IPS-18a (cell line): ENCODE results near the gene FBXW2.

Experiments used
- H3K27ac ChIP-seq: one replicate; pipeline ENCODE4 v1.5.1; 2013; ENCODE audit warnings: low read length
- H3K27me3 ChIP-seq: one replicate; pipeline ENCODE4 v1.6.1; 2013; ENCODE audit warnings: mild to moderate bottlenecking, low read length; ENCODE audit not compliant: control insufficient read depth, insufficient read depth
- H3K36me3 ChIP-seq: one replicate; pipeline ENCODE4 v1.6.1; 2013; ENCODE audit warnings: low read depth, low read length; ENCODE audit not compliant: control insufficient read depth
- H3K4me1 ChIP-seq: one replicate; pipeline ENCODE4 v1.6.1; 2013; ENCODE audit warnings: low read depth, low read length; ENCODE audit not compliant: control insufficient read depth
- H3K4me3 ChIP-seq: one replicate; pipeline ENCODE4 v1.5.1; 2013; ENCODE audit warnings: low read length
- H3K9ac ChIP-seq: one replicate; pipeline ENCODE4 v1.6.1; 2013; ENCODE audit warnings: mild to moderate bottlenecking, low read length, moderate library complexity
- H3K9me3 ChIP-seq: one replicate; pipeline ENCODE4 v1.6.1; 2013; ENCODE audit warnings: low read depth, low read length; ENCODE audit not compliant: control insufficient read depth

The FBXW2 gene, protein sequence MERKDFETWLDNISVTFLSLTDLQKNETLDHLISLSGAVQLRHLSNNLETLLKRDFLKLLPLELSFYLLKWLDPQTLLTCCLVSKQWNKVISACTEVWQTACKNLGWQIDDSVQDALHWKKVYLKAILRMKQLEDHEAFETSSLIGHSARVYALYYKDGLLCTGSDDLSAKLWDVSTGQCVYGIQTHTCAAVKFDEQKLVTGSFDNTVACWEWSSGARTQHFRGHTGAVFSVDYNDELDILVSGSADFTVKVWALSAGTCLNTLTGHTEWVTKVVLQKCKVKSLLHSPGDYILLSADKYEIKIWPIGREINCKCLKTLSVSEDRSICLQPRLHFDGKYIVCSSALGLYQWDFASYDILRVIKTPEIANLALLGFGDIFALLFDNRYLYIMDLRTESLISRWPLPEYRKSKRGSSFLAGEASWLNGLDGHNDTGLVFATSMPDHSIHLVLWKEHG

DNA sequence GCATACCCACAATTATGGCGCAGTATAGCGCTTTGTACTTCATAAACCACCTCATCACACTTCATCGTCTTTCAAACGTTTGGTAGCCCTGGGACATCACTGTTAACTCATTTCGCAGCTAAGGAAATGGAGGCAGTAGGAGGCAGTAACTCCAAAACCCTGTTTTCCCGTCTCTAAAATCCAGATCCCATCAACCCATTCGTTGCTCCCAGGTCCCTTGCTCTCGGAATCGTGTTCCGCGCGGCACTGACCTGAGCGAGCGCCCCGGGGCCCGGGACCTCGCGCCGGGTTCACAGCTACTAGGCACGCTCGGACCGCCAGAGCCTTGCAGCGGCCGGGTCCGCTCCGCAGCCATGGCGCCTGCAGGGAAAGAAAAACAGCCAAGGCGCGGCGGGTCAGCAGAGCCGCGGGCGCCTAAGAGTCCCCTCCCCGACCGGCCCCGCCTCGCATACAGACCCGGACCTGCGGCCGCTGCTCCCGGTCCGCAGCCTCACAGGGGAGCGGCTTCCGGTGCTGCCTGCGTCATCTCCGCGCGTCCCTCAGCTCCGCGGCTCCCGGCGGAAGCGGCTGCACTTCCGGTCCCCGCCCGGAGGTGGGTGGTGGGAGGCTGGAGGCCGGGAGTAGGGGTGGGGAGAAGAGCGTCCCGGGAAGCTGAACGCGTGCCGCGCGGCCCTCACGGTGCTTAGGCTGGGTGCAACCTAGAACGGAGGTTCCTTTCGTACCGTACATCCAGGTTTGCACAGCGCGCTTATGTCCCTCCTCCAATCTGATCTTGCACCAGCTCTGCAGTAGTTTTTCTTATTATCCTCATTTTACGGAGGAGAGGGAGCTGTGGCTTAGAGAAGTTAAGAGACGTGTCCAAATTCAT lies at the start of gene FBXW2:
Gene FBXW2 (minus strand): TSS at position 519 of the 868 bp plus-strand sequence. CDS start 5,158 bp downstream, outside the sequence.
- Histone ChIP-seq H3K4me3 (peak within 1 kb of the TSS; percentile 99), H3K9ac (peak within 1 kb of the TSS; percentile 97), H3K9me3 (no peaks in the 10 kb centered on the region), H3K27me3 (no peaks in the 10 kb centered on the region), H3K4me1 (peaks cover 4% of the 10 kb centered on the region), H3K36me3 (peaks cover 9% of the 10 kb centered on the region), H3K27ac (peak within 1 kb of the TSS; percentile 88)

DNA sequence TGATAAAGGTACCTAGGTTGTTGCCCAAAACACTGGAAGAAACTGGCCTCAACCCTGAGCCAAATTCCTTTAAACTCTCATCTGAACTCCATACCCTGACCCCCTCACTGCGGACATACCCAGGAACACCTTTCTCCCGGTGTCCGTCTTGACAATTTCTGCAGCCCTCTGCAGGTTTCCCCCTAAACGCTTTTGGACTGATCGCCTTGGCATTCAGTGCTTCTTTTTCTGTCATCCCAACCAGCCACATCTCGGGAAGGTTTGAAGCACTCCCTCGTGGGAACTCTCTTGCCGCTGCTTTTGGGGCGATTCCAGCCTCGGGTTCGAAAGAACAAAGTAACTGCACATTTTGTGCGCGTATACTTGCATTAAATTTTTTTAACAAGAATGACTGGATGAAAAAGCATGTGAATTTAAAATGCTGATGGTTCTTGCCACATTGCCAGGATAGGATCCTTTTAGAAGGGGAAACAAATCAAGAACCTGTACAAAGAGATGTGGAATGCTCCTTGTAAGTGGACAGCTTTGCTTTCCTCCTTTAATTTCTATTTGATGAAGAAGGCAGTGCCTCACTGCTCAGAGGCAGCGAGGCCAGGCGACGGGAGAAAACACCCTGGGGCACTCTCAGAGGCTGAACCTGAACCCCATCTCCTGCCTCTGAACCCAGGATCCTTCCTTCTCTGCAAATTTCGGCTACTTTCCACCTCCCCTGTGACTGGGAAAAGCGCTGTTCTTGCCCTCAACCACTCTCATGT lies 48.9 kb upstream of the FBXW2 start:
- H3K27me3 ChIP-seq: no peaks in the 10 kb centered on the region
- H3K9ac ChIP-seq: peak overlapping the region; percentile 97
- peaks cover 3% of the 10 kb centered on the region for H3K36me3 ChIP-seq
- peak overlapping the region; percentile 43 for H3K27ac ChIP-seq
- peaks cover 4% of the 10 kb centered on the region for H3K4me1 ChIP-seq
- H3K9me3 ChIP-seq: no peaks in the 10 kb centered on the region
- peak overlapping the region; percentile 90 for H3K4me3 ChIP-seq

DNA sequence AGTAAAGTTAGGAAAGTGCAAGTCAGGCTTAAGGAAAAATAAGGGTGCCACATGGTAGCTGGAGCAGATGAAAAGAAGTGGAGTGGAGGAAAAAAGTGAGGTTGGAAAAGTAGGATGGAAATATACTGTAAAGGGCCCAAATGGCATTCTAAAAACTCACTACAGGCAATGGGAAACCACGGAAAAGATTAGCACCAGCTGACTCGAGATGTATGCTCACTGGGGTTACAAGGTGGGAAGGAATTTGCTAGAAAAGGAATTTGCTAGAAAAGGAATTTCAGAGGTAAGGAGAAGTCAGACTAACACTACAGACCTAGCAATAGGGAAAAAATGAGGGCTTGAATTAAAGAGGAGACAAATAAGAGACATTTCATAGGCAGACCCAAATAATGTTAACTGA lies 45.9 kb upstream of the FBXW2 start:
- Histone ChIP-seq H3K27me3 (no peaks in the 10 kb centered on the region), H3K27ac (no peak overlapping the region), H3K9me3 (no peaks in the 10 kb centered on the region), H3K4me3 (no peak overlapping the region), H3K4me1 (no peaks in the 10 kb centered on the region), H3K36me3 (peaks cover 11% of the 10 kb centered on the region), H3K9ac (no peak overlapping the region)

DNA sequence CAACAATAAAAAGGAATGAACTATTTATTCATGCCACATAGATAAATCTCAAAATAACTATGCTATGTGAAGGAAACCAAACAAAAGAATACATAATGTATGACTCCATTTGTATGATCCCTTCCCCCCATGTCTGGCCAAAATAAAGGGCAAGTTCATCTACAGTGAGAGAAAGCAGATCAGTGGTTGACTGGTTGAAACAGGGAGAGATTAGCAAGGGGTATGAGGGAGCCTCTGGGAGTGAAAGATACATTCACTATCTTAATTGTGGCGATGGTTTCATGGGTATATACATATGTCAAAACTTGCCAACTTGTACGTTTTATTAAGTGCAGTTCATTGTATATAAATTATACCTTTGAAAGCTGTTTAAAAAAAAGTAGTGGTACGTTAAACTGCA lies 44.7 kb upstream of the FBXW2 start:
- no peaks in the 10 kb centered on the region for H3K4me1 ChIP-seq
- H3K27me3 ChIP-seq: no peaks in the 10 kb centered on the region
- no peaks in the 10 kb centered on the region for H3K9me3 ChIP-seq
- H3K4me3 ChIP-seq: no peak overlapping the region
- H3K36me3 ChIP-seq: peaks cover 13% of the 10 kb centered on the region
- H3K27ac ChIP-seq: no peak overlapping the region
- no peak overlapping the region for H3K9ac ChIP-seq

DNA sequence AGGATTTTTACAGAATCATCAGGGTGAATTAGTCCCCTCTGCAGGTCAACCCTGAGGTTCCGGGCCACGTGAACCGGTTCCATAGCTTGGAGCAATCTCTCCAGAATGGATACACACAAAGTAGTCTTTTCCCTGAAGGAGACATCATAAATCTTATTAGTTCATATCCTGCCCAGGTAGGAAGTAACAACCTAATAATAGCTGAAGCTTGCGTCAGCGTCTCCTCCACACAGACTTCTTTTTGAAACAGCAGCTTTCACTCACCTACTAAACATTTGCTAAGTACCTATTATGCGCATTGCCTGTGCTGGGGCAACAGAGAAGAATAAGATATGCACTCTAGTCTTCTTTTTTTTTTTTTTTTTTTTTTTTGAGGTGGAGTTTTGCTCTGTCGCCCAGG lies 40.1 kb upstream of the FBXW2 start:
- no peak overlapping the region for H3K27ac ChIP-seq
- no peaks in the 10 kb centered on the region for H3K9me3 ChIP-seq
- H3K36me3 ChIP-seq: peaks cover 47% of the 10 kb centered on the region
- H3K9ac ChIP-seq: no peak overlapping the region
- no peaks in the 10 kb centered on the region for H3K4me1 ChIP-seq
- no peaks in the 10 kb centered on the region for H3K27me3 ChIP-seq
- H3K4me3 ChIP-seq: no peak overlapping the region

DNA sequence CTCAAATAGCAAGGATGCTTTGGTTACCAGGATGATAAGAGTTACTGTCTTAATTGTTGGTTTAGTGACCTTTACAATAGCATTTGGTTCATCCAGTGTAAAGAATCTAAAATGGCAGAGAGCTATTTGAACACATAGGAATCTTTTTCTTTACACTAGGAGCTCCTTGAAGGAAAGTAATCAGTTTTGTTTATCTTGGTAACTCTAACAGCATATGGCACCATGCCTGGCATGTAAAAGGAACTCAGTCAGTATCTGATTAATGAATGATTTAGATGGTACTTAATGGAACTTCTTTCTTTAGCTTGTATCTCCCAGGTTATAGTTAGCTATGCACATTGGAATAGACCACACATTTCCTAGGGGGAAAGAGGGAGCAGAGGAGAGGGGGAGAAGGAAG lies 39.6 kb upstream of the FBXW2 start:
- Histone ChIP-seq H3K27ac (no peak overlapping the region), H3K27me3 (no peaks in the 10 kb centered on the region), H3K36me3 (peaks cover 47% of the 10 kb centered on the region)

DNA sequence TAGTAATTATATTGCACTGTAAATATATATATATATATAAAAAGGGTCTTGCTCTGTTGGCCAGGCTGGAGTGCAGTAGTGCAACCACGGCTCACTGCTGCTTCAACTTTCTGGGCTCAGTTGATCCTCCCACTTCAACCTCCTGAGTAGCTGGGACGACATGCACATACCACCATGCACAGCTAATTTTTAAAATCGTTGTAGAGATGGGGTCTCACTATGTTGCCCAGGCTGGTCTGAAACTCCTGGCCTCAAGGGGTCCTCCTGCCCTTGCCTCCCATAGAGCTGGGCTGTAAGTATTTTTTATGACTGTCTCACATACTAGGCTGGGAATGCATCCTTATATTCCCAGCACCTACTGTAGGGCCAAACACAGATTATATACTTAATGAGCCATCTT lies 37.6 kb upstream of the FBXW2 start:
- H3K9ac ChIP-seq: no peak overlapping the region
- no peaks in the 10 kb centered on the region for H3K4me1 ChIP-seq
- no peaks in the 10 kb centered on the region for H3K27me3 ChIP-seq
- H3K27ac ChIP-seq: no peak overlapping the region
- no peaks in the 10 kb centered on the region for H3K9me3 ChIP-seq
- H3K36me3 ChIP-seq: peaks cover 62% of the 10 kb centered on the region
- H3K4me3 ChIP-seq: no peak overlapping the region

More for the DNA sequence above, 39.6 kb upstream of the FBXW2 start:
- H3K4me3 ChIP-seq: no peak overlapping the region
- no peak overlapping the region for H3K9ac ChIP-seq
- H3K9me3 ChIP-seq: no peaks in the 10 kb centered on the region
- no peaks in the 10 kb centered on the region for H3K4me1 ChIP-seq

DNA sequence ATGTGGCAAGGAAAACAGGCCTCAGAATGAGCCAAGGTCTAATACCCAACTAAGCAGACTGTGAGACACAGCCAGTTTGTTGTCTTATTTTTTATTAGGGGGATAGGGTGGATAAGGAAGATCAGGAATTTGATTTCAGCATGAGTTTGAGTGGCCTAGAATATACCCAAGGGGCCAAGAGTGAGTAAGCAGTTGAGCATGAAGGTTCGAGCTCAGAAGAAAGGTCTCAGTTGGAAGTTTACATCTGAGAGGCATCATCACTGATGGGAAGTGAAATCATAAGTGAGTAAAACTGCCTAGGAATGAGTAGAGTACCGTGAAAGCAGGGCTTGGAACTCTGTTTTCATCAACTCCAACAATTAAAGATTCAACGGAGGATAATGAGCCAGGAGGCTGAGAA lies 36.9 kb upstream of the FBXW2 start:
- H3K4me3 ChIP-seq: no peak overlapping the region
- no peaks in the 10 kb centered on the region for H3K27me3 ChIP-seq
- H3K9me3 ChIP-seq: no peaks in the 10 kb centered on the region
- peaks cover 61% of the 10 kb centered on the region for H3K36me3 ChIP-seq
- no peaks in the 10 kb centered on the region for H3K4me1 ChIP-seq
- H3K9ac ChIP-seq: no peak overlapping the region
- no peak overlapping the region for H3K27ac ChIP-seq

DNA sequence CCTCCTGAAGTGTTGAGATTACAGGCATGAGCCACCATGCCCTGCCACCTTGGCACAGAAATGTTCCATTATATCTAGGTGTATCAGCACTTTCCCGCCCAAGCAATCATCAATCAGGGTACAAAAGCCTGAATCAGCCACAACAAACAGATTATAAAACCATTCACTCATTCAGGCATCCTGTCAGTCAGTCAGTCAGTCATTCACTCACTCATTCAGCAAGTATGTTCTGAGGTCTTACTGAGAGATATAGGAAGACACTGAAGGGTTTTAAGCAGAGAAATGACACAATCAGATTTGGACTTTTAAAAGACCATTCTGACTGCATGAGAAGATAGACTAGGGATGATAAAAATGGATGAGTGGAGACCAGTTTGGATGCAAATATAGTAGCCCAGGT lies 36.4 kb upstream of the FBXW2 start:
- H3K9ac ChIP-seq: no peak overlapping the region
- H3K4me3 ChIP-seq: no peak overlapping the region
- H3K4me1 ChIP-seq: no peaks in the 10 kb centered on the region
- H3K27ac ChIP-seq: no peak overlapping the region
- no peaks in the 10 kb centered on the region for H3K9me3 ChIP-seq
- H3K27me3 ChIP-seq: no peaks in the 10 kb centered on the region
- peaks cover 57% of the 10 kb centered on the region for H3K36me3 ChIP-seq

DNA sequence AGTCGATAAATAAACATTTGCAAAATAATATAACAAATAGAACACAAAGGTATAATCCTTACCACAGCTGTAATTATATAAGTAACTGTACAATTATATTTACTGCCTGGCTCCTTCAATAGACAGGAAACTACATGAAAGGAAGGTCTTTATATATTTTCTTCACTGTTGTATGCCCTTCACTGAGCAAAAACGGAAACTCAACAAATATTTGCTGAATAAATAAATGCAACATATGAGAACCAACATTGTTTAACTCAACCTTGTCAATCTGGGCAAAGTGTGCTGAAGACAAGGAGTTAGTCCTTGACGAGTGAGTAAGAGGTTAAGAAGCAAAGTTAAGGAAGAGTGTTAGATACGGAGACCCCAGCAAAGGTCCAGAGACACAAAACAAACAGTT lies 26.9 kb upstream of the FBXW2 start:
- Histone ChIP-seq H3K9ac (no peak overlapping the region), H3K4me3 (no peak overlapping the region), H3K4me1 (no peaks in the 10 kb centered on the region), H3K27me3 (no peaks in the 10 kb centered on the region), H3K27ac (no peak overlapping the region), H3K36me3 (peaks cover 65% of the 10 kb centered on the region), H3K9me3 (no peaks in the 10 kb centered on the region)

DNA sequence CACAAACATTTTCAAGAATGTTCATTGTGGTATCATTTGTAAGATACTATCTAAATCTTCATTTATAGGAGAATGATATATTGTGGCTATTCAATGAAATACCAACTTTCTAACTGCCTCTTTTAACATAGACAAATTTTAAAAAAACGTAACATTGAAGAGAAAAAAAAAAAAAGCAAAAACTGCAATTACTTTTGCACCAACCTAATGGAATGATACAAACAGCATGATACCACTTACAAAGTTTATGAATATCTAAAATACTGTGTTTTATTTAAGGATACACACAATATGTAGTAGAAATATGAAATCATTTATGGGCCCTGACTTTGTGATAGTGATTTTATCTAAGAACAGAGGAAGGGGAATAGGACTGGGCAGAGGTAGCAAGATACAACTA lies 25.4 kb upstream of the FBXW2 start:
- Histone ChIP-seq H3K9ac (no peak overlapping the region), H3K9me3 (no peaks in the 10 kb centered on the region), H3K27me3 (no peaks in the 10 kb centered on the region), H3K27ac (no peak overlapping the region), H3K4me3 (no peak overlapping the region), H3K36me3 (peaks cover 57% of the 10 kb centered on the region), H3K4me1 (no peaks in the 10 kb centered on the region)
